B cell (primary cell): ENCODE measurements around the gene SEC62.

Experiments used
- CTCF ChIP-seq: fragments of 200-600 bp; IDR thresholded peaks from one replicate; pipeline ENCODE4 v1.8.0; 2022; ENCODE audit warnings: antibody characterized with exemption, mild to moderate bottlenecking
- EZH2 ChIP-seq: IDR thresholded peaks from 2 replicates; pipeline ENCODE4 v1.6.1; 2012; ENCODE audit warnings: borderline replicate concordance, low read depth, mild to moderate bottlenecking, moderate library complexity, low read length; ENCODE audit not compliant: insufficient read depth, poor library complexity, severe bottlenecking

DNA sequence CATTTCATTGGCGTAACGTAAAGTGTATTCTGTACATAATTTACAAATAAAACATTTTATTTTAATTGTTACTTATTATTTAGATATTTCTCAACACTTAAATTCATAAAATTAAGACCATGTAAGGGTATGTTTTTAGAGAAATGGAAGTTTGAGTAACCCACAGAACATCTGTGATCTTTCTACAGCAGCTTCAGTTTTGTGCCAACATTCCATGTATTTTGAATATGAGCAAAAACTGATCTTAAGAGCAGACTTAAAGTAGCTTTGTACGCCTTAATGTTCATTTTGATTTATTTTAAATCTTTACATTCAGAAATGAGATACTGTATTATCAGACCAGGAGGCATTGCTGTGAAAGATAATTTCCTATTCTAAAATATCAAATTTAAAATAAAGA lies 27.2 kb downstream of the SEC62 start:
- TF ChIP-seq EZH2 (no peak), CTCF (no peak)
